GM19468 (cell line): Measurements from ENCODE around the gene TUB.
A peak's percentile ranks its signal among the peaks of the same experiment; 100 is the strongest.

Experiments
- ATAC-seq: cut with Tn5 transposase; IDR thresholded peaks from one replicate; pipeline ENCODE4 v1.9.1; 2021; ENCODE audit warnings: mild to moderate bottlenecking, moderate library complexity, moderate number of reproducible peaks; ENCODE audit not compliant: unreplicated experiment; ENCODE audit errors: extremely low read depth

The TUB gene, protein sequence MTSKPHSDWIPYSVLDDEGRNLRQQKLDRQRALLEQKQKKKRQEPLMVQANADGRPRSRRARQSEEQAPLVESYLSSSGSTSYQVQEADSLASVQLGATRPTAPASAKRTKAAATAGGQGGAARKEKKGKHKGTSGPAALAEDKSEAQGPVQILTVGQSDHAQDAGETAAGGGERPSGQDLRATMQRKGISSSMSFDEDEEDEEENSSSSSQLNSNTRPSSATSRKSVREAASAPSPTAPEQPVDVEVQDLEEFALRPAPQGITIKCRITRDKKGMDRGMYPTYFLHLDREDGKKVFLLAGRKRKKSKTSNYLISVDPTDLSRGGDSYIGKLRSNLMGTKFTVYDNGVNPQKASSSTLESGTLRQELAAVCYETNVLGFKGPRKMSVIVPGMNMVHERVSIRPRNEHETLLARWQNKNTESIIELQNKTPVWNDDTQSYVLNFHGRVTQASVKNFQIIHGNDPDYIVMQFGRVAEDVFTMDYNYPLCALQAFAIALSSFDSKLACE

DNA sequence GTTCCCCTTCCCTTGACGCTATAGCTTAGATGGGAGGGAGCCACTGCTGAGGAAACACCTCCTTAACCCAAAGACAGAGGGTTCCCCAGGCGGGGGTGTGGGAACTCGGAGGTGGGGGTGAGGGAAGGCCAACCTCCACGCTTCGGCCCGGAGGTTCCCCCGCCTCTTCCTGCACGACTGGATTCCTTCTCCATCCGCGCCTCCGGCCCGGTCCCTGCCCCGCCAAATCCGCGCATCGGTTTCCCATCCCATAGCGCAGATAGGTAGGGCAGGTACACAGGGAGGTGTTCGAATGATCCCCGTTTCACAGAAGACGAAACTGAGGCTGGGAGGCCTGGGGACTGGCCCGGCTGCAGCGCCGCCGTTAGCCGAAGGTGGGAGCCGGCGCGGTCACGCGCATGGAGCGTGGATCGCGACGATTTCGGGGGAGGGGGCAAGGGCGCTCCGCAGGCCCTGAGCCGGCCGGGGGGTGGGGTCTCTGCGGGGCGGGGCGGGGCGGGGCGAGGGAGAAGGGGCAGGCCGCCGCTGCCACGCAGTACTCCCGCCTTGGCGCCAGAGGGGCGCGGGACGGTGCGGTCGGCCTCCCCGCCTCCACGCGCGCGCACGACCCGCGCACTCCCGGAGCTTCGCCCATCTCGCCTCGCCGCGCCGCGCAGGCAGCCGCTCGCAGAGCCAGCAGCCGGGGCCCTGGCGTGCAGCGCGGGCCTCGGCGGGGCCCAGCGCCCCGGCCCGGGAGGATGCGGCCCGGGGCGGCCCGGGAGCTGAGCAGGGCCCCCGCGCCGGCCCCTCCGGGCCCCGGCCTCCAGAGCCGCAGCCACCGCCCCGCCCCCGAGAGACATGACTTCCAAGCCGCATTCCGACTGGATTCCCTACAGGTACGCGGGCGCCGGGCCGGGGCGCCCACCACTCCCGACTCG lies at the start of gene TUB:
TUB (plus strand) TSS at position 538 of the 917 bp plus-strand sequence; CDS start at position 838, 300 bp downstream.
- ATAC-seq: no peak

DNA sequence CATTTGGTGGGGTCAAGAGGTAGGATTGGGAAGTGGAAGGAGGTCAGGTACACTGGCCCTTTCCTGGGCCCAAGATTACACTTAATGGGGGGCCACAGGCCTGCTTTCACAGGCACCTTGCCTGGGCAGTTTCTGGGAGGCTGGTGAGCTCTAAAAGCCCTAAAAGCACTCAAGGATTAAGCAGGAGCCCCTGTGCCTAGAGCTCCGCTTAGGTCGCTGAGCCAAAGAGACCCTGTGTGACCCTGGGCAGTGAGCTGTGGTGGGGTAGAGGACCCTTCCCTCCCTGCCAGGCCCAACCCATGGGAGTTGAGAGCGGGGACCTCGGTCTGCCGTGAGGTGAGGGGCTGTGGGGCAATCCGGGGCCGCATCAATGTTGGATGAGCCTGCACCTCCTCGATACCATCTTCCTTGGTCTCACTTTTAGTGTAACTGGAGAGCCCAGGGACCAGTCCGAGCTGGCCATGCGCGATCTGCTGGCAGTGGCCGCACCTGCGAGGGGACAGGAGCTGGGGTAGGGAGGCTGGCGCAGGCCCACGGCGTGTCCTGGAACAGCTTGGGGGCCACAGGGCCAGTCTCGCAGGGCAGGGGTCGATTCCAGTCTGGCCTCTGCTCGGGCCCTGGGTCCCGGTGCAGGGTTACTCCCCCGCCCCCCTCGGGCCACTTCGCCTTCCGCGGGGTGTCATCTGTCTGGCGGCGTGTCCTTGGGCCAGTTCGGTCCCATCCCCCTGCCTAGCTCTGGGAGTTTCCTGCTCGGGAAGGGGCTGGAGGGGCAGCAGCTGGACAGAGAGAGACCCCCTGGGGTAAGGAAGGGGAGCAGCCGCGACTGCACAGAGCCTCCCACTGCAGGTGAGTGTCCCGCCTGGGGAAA lies 49.5 kb upstream of the TUB start:
- no peak for ATAC-seq

DNA sequence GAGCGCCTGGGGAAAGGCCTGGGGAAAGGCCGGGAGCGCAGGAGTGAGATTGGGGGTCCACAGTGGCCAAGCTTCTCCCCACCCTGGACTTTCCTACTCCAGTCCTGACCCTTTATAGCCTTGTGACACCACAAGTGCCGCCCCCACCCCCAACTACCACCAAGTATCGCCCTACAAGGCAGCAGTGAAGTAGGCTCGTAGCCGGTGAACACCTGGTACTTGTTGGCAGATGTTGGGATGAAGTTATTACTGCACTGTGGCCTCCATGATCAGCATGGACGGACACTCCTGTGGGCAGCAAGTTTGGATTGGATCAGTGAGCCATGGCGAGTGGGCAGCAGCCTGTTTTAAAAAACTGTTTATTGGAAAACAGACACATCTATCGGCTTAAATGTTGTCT lies 48.9 kb upstream of the TUB start:
- no peak for ATAC-seq

DNA sequence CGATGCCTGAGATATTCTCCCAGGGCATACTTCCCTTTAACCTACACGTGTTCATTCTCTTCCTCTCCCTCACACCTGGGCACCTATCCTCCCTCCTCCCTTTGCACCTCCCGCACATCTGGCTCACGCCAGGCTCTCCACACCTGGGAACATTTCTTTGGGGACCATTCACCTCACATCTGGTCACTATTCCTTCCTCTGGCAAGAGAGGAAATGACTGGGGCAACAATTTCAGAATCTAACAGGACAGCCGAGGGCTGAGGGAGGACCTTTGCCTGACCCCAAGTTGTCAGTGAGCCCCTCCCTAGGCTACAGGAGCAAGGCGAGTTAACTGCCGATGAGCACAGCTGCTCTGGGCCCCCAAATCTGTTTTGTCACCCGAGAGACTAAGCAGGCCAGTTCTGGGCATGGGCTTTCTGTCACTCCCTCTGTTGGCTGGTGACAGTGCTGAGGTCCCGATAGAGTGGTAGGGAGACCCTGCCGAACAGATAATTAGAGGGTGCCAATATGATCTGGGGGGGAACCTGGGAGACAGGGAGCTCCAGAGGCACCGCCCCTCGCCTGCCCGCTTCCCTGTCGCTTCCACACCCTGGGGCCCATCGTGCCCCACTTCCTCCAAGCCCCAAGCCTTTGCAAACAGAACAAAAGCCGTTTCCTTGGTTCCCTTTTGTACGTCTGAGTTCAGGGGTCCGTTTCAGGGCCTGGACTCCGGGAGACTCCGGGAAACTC lies 48.3 kb upstream of the TUB start:
- no peak for ATAC-seq

DNA sequence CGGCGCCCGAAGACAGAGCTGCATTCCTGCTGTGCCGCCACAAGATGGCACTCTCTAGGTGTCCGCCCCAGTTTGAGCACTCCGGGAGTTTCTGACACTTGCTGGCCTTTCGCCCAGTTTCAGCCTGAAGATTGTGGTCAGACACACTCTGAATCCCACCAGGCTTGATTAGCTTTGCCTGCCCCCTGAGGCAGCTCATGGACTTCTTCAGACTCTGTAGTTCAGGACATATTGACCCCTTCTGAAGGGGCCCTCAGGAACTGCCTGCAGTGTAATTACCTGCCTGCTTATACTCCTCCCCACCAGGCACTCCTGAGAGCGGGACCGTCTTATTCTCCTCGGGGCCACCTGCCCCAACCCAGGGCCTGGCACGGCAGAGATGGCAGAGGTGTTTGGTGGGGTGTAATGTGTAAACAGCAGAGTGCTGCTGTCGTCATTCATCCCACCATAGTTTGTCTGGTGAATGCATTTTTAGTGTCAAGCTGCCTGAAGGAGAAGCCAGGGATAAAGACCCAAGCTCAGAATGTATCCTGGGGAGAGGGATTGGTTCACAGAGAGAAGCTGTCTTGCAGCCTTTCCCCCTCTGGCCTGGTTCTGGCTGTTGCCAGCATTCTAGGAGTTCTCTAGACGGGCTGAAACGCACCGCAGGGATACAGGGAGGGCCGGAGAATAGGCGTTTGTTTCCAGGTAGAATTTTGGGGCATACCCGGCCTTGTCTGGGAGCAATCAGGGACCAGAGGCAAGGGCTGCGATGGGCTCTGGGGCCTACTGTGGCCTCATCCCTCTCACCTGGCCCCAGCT lies 47.5 kb upstream of the TUB start:
- ATAC-seq: peak; percentile 34

DNA sequence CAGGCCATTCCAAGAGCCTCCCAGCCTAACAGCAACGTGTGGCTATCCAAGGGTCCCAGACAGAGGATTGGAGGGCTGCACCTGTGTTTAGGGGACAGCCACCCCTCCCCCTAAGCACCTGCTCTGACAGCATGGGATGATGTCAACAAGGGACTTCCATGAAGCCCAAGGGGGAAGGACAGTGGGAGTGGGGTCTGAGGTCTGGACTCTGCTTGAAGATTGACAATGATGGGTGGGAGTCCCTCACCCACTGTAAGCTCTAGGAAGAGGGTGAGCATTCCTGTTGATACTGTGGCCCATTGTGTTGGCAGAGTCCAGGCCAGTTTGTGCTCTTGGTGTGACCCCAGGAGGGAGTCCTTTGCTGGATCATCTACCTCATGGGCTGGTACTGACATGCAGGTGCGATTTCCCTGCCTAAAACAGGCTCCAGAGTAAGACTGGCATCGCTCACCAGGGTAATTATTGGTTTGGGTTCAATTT lies 46.9 kb upstream of the TUB start:
- ATAC-seq: no peak

DNA sequence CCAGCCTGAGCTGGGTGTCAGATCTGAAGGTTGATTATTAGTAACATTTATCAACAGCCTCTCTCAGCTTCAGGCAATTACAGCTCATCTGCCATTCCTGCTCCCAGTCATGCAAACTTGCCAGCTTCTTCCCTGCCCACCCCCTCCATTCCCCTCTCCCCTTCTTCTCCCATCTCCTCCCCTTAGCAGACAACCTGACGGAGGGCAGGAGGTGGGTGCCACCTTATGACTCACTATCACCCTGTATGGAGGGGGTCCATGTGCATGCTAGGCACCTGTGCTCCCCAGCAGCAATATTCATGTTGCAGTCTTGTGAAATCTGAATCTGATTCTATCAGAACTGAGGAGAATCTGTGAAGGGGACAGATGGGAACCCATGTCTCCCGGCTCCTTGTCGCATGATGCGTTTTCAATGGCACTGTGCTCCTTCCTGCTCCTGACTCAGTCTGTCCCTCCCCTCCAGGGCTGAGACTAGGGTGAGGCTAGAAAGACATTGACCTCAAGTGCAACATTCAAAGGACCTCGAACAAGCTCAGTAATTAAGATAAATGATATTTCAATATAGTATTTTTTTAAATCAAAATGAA lies 46.3 kb upstream of the TUB start:
- no peak for ATAC-seq

DNA sequence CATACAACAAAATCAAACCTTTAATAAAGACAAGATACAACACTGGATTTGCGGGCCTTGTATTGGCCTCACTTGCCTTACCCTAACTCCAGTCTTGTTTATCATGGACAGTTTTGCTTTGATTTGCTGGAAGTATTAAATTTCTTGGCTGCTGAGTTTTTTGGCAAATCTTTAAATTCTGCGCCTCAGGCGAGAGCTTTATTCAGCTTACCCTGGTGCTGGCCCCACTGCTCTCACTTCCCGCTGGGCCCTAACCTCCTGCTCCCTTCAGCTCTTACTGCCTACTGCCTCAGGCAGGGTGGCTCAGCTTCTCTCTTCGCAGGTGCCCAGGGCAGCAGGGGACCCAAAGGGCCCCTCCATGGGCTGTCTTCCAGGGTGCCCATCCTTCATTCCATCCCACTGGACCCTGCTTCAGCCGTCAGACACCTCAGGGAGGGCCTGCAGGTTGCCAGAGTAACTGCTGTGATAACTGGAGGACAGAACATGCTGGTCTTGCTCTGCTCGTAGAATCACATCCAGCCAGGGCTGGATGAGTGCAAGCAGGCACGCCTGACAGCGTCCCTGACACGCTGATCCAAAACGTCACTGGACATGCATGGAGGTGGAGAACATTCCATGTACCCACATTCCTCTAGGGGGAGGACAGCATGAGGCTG lies 45.7 kb upstream of the TUB start:
- ATAC-seq: no peak

DNA sequence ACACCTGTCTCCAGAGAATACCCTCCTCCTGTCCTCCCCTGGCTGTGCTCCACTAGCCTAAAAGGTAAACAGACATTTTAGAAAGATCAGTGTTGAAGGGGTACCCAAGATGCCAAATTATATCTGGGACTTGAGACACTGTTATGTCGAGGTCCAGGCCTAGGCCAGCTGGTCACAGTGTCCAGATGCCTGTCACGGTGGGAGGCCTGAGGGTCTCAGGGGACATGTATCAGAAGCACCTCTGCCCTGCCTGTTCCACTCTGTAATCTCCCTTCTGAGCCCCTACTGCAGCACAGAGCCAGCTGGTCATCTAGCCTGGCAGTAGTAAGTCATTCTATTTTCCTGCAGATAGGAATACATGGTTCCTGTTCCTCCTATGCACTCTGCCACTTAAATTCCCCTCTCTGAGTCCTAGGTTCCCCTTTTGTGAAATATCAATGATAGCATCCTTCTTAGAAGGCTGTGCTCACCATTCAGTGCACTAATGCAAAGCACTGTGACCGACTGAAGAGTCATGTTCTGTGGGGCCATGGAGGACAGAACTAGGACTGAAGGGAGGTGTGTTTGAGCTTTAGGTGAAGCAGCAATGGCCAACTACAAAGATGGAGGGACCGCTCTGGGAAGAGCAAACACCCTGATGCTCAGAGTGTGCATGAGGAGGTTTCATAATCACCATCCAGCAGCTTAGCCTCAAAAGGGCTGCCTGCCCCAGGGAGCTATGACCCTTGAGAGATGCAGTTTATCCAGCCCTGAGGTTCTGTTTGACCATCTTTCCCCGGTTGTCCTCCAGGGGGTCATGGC lies 44.8 kb upstream of the TUB start:
- no peak for ATAC-seq

DNA sequence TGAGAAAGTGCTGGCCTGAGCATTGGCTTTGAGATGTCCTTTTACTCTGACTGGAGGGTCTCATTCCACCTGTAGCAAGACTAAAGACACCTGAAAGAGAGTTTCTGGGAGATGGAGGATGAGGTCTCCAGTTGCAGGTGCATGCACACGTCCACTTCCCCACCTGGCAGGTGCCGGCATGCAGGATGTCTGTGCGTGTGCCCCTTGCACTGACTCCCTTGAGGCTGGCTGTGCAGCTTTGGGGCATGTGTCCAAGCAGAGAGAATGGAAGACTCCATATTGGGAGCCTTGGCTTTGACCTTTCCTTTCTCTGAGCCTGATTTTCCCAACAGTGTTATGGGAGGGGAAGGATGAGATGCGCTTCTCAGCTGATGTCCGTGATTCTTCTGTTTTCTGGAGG lies 44.0 kb upstream of the TUB start:
- no peak for ATAC-seq

DNA sequence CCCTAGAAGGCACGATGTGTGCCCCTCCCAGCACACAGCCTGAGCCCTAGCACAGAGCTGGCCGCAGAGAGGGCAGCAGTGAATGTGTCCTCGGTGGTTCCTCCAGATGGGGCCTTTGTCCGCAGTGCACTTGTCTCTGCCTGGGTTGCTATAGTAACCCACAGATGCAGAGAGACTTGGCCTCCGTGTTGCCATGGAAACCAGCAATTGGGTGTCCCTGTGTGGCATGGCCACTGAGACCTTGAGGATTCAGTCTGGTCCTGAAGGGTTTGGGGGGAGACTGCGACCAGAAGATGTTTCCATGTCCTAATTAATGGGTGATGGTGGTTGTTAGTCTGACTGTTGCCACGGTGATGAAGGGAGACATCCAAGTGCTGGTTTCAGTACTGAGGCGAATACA lies 42.6 kb upstream of the TUB start:
- no peak for ATAC-seq

DNA sequence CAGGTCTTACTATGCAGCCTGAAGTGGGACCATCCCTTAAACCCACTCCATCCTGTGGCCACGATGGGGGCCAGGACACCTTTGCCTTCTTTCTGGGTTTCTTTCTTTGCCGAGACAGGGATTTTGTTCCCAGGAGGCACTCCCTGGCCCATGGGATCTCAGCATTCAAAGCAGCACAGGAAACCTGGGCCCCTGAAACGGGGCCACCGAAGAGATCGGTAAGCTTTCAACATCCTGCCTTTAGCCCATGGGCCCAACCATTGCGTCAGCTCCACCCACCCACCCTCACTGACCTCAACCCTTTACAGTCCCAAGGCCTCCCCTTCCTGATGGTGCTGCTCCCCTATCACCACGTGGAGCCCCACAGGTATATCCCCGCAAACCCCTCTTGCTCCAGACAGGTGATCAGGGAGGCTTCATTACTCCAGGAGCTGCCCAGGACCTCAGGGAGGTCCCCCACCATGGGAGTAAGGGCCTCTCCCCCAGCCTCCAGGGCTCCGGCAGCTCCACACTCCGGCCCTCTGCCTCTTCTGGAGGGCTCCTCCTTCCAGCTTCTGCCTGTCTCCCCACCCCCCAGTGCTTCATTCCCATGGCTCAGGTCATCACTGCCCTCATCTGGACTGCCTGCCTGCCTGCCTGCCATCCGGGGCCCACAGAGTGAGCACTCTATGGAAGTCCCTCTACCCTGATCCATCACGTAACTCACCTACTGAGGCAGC lies 42.0 kb upstream of the TUB start:
- ATAC-seq: no peak

DNA sequence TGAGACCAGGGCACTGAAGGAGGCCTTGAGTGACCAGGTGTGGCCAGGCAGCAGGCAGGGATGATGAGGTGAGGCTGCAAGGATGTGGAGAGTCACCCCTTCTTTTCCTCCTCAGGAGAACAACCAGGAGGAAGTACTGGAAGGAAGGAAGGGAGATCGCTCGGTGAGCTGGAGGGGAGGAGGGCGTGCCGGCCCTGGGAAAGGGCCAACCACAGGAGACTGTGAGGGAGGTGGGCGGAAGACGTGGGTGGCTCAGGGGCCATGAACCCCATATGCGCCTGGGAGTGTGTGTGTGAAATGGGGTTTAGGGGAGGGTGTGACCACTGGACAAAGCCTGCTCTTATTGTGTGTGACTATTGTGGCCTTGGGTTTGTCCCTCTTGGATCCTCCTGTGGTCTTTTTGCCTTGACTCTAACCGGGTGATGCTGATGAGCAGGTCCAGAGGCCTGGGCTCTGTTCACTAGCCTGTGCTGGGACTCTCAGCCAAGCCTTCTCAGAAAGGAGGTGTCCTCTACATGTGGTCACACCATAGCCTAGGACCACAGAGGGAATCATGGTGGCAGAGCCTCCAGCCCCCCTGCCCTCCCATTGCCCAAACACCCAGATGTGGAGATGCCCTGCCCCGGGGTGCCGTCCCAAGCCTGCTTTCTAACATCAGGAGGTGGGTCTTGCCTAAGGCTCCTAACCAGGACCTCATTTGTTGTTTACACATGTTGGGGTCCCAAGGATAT lies 41.3 kb upstream of the TUB start:
- ATAC-seq: no peak

DNA sequence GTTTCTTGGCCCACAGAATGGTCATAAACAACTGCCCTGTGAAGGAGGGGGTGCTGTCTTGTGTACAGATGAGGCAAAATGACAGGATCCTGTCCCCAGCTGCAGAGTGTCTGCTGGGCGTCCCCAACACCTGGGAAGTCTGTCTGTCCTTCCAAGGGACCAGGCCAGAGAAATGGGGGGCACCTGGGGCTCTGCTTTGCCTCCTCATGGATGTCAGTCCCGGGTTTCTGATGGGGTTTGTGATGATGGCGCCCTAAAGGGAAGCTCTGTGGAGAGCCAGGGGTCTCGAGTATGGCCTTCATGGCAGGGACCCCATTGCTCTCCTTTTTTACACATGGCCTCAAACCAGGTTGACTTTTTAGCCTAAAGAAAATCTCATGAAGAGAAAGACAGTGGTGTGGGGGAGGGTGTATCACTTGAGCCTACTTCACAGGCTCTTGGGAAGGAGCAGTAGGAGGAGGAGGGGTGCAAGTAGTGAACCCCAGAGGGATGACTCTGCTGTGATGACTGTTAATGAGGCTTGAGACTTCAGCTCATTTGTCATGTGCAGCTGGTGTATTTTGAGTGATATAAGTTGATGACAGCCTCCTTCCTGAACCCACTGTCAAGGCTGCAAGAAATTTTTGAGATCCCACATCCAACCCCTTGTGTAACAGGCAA lies 40.6 kb upstream of the TUB start:
- no peak for ATAC-seq

DNA sequence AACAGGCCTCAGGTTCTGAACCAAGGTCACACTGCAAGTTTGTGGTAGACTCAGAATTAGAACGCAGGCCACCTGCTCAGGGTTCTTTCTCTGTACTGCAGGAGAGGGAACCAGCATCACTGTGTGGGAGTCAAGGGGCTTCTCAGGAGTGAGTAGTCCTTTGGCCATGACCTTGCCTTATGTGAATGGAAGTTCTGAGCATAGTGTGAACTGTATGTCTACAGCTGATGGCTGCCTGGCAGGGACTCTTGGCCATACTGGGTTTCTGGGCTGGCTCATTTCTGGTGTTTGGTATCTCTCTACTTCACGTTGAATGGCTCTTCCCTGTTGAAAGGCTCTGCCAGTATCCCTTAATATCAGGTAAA lies 40.1 kb upstream of the TUB start:
- no peak for ATAC-seq
